Measurements from ENCODE around the gene SPEN. TPM values are rescaled to one million over a fixed set of nuclear protein-coding genes. Genes with fewer than 3 reads are reported as not detected.
A peak's percentile ranks its signal among the peaks of the same experiment; 100 is the strongest.
"Not testable (repeated sequence)": the region's sequence is repeated elsewhere in the genome, so short reads cannot be mapped to it uniquely, and the experiment has no call there.

SPEN gene
- total RNA-seq, 1 experiment from 2014 or later: 46.4 TPM

GRCh38 chr1:15975805-15976680, 128.5 kb downstream of the SPEN start, which contains the start of gene ZBTB17:
ZBTB17 (minus strand) TSS chr1:15976101; CDS start chr1:15948495, 27,606 bp downstream.
- no peak for TF ChIP-seq CTCF (IDR thresholded peaks at IDR 0.05; ENCODE audit: insufficient read depth in 1 of 2, low read depth in 1 of 2, low read length in 1 of 2, severe bottlenecking in 1 of 2, unreplicated experiment in 1 of 2)
- Histone ChIP-seq H3K27me3 (replicated peaks; ENCODE audit: control insufficient read depth, insufficient read depth, low read length) (no peaks in the 10 kb centered on the region), H3K9me3 (peaks cover 4% of the 10 kb centered on the region; the same call in 1 of the 2 replicates), H3K4me3 (ENCODE audit: low read depth, low read length) (peak within 1 kb of the TSS; percentile 82), H3K36me3 (ENCODE audit: control insufficient read depth, insufficient read depth, low read length) (no peaks in the 10 kb centered on the region), H3K4me1 (0 out of 2 replicates have a peak, but pooled peaks cover 4% of the 10 kb centered on the region)
- DNase-seq: peak; percentile 91
- peak within 1 kb of the TSS; percentile 81 for H3K4me3 Mint-ChIP-seq (ENCODE audit: unreplicated experiment)
- BruUV-seq (replicated peaks): no TSS peak
- CTCF ChIA-PET: interaction anchor here (0.5 to 1.5 kb wide), 3 partner anchors 18 to 161 kb away, joined by 3 to 4 read pairs (median 4); no protein-coding TSS in a partner anchor
- H3K4me1 Mint-ChIP-seq (ENCODE audit: low read depth, unreplicated experiment): no peaks in the 10 kb centered on the region
- intact Hi-C loops (cut with micrococcal nuclease; ENCODE audit: unreplicated experiment): no loop called here
- H3K36me3 Mint-ChIP-seq (ENCODE audit: insufficient read depth, unreplicated experiment): peaks cover 12% of the 10 kb centered on the region
- no peaks in the 10 kb centered on the region for H3K9me3 Mint-ChIP-seq (ENCODE audit: unreplicated experiment)
- no peaks in the 10 kb centered on the region for H3K27me3 Mint-ChIP-seq (ENCODE audit: insufficient read depth, unreplicated experiment)
- H3K27ac Mint-ChIP-seq (ENCODE audit: unreplicated experiment): peak within 1 kb of the TSS; percentile 55
- POLR2A ChIA-PET: interaction anchor here (1.7 kb wide), 1 partner anchor 142 kb away, joined by 3 read pairs; no protein-coding TSS in a partner anchor

GRCh38 chr1:15977947-15978346, 130.4 kb downstream of the SPEN start:
- H3K4me1 ChIP-seq; H3K27ac Mint-ChIP-seq (ENCODE audit: unreplicated experiment); DNase-seq; intact Hi-C loops (cut with micrococcal nuclease; ENCODE audit: unreplicated experiment); CTCF ChIA-PET; H3K4me1 Mint-ChIP-seq (ENCODE audit: low read depth, unreplicated experiment); POLR2A ChIA-PET; H3K27me3 ChIP-seq (replicated peaks; ENCODE audit: control insufficient read depth, insufficient read depth, low read length); H3K36me3 ChIP-seq (ENCODE audit: control insufficient read depth, insufficient read depth, low read length); H3K4me3 ChIP-seq (ENCODE audit: low read depth, low read length); H3K9me3 ChIP-seq; H3K27me3 Mint-ChIP-seq (ENCODE audit: insufficient read depth, unreplicated experiment); H3K4me3 Mint-ChIP-seq (ENCODE audit: unreplicated experiment); BruUV-seq (replicated peaks); H3K9me3 Mint-ChIP-seq (ENCODE audit: unreplicated experiment); H3K36me3 Mint-ChIP-seq (ENCODE audit: insufficient read depth, unreplicated experiment): not testable (repeated sequence)

GRCh38 chr1:15981679-15982078, 134.2 kb downstream of the SPEN start:
- BruUV-seq (replicated peaks): no TSS peak
- H3K4me3 ChIP-seq (ENCODE audit: low read depth, low read length): no peak overlapping the region
- Mint-ChIP-seq H3K4me1 (ENCODE audit: low read depth, unreplicated experiment) (no peaks in the 10 kb centered on the region), H3K9me3 (ENCODE audit: unreplicated experiment) (peaks cover 11% of the 10 kb centered on the region), H3K27me3 (ENCODE audit: insufficient read depth, unreplicated experiment) (no peaks in the 10 kb centered on the region), H3K36me3 (ENCODE audit: insufficient read depth, unreplicated experiment) (no peaks in the 10 kb centered on the region), H3K4me3 (ENCODE audit: unreplicated experiment) (no peak overlapping the region), H3K27ac (ENCODE audit: unreplicated experiment) (no peak overlapping the region)
- intact Hi-C loops (cut with micrococcal nuclease; ENCODE audit: unreplicated experiment): no loop called here
- H3K4me1 ChIP-seq: no peaks in the 10 kb centered on the region
- ChIA-PET CTCF (no interaction called here), POLR2A (no interaction called here)
- TF ChIP-seq CTCF (IDR thresholded peaks at IDR 0.05; ENCODE audit: insufficient read depth in 1 of 2, low read depth in 1 of 2, low read length in 1 of 2, severe bottlenecking in 1 of 2, unreplicated experiment in 1 of 2): no peak
- H3K36me3 ChIP-seq (ENCODE audit: control insufficient read depth, insufficient read depth, low read length): no peaks in the 10 kb centered on the region
- peaks cover 4% of the 10 kb centered on the region; the same call in 1 of the 2 replicates for H3K9me3 ChIP-seq
- H3K27me3 ChIP-seq (replicated peaks; ENCODE audit: control insufficient read depth, insufficient read depth, low read length): no peaks in the 10 kb centered on the region
- no peak for DNase-seq
